ENCODE measurements around the gene HSP90AB1. TPM values are rescaled to one million over a fixed set of nuclear protein-coding genes. Genes with fewer than 3 reads are reported as not detected.

The HSP90AB1 gene
- total RNA-seq (1,000 to 10,000 TPM in 2 of 9 donors, 100 to 1,000 TPM in 7; 725 to 1,040 (median 857) TPM), polyA plus RNA-seq (100 to 1,000 TPM; 375 to 959 TPM)
- long read RNA-seq, donor 1, transcript HSP90AB1-201 (12 exons, 2,582 nt): minor isoform, 22 of 2,487 reads
- long read RNA-seq, donor 1, transcript HSP90AB1-203 (12 exons, 2,572 nt): major isoform, 2,186 of 2,487 reads
- long read RNA-seq, donor 1, transcript HSP90AB1-202 (12 exons, 2,674 nt): minor isoform, 9 of 2,487 reads
- long read RNA-seq, donor 1, partial matches to known transcripts: 246 of 2,487 reads
- long read RNA-seq, donor 1, other reads (novel, unspliced or antisense): 20 of 2,487 reads
- long read RNA-seq, donor 2, transcript HSP90AB1-201 (12 exons, 2,582 nt): minor isoform, 59 of 8,960 reads
- long read RNA-seq, donor 2, transcript HSP90AB1-202 (12 exons, 2,674 nt): minor isoform, 34 of 8,960 reads
- long read RNA-seq, donor 2, transcript HSP90AB1-203 (12 exons, 2,572 nt): major isoform, 7,795 of 8,960 reads
- long read RNA-seq, donor 2, partial matches to known transcripts: 976 of 8,960 reads
- long read RNA-seq, donor 2, other reads (novel, unspliced or antisense): 95 of 8,960 reads
- long read RNA-seq, donor 3, transcript HSP90AB1-203 (12 exons, 2,572 nt): major isoform, 2,166 of 2,405 reads
- long read RNA-seq, donor 3, transcript HSP90AB1-201 (12 exons, 2,582 nt): minor isoform, 16 of 2,405 reads
- long read RNA-seq, donor 3, partial matches to known transcripts: 196 of 2,405 reads
- long read RNA-seq, donor 3, other reads (novel, unspliced or antisense): 23 of 2,405 reads

- no peak for TF ChIP-seq CTCF (IDR thresholded peaks at IDR 0.05)
- peak; percentile 81 to 95 for TF ChIP-seq POLR2A (IDR thresholded peaks at IDR 0.05)
- intact Hi-C loops (cut with DNase I): loop anchor here in 2 of 10 donors (1.0 to 10.0 kb wide), 3 partner anchors 25 to 612 kb away; partner anchors contain the start of genes MAD2L1BP (in 1 of the 2) and VEGFA (in 1 of the 2)
- peaks cover 0 to 45% (median 37%) of the 10 kb centered on the region in 12 donors for H3K4me1 ChIP-seq
Observed at GRCh38 chr6:44246663-44247337, at the start of gene HSP90AB1. HSP90AB1 (plus strand) TSS chr6:44247101; CDS start chr6:44248630, 1,529 bp downstream.

GRCh38 chr6:44198684-44199083 lies 48.2 kb upstream of the HSP90AB1 start:
- Histone ChIP-seq H3K4me1 (peaks cover 2 to 28% (median 16%) of the 10 kb centered on the region in 12 donors), H3K9me3 (no peaks in the 10 kb centered on the region), H3K27me3 (no peaks in the 10 kb centered on the region), H3K27ac (no peak overlapping the region), H3K4me3 (no peak overlapping the region), H3K36me3 (no peaks in the 10 kb centered on the region)
- intact Hi-C loops (cut with DNase I): no loop called here
- ATAC-seq (no peak), DNase-seq (no peak)
- no peak for TF ChIP-seq CTCF (IDR thresholded peaks at IDR 0.05)
- TF ChIP-seq POLR2A (IDR thresholded peaks at IDR 0.05): no peak
- WGBS, 4 donors: 74 to 94% (median 92%) methylated on average over 3 of the region's 3 CpGs

More at GRCh38 chr6:44246663-44247337, at the start of gene HSP90AB1:
- DNase-seq (peak; percentile 94 to 97 (median 95)), ATAC-seq (peak; percentile 83 to 88 (median 86))
- Histone ChIP-seq H3K36me3 (peaks cover 2 to 39% (median 35%) of the 10 kb centered on the region in 9 donors), H3K4me3 (peak within 1 kb of the TSS; percentile 69 to 98 (median 81)), H3K9me3 (no peaks in the 10 kb centered on the region), H3K27me3 (no peaks in the 10 kb centered on the region), H3K27ac (peak within 1 kb of the TSS; percentile 90 to 100 (median 98))
- WGBS, 4 donors: 0% methylated on average over 30 to 34 of the region's 34 CpGs

GRCh38 chr6:44199883-44200282 lies 47.0 kb upstream of the HSP90AB1 start:
- DNase-seq: no peak
- intact Hi-C loops (cut with DNase I): no loop called here
- no peak overlapping the region for H3K4me3 ChIP-seq
- no peaks in the 10 kb centered on the region for H3K9me3 ChIP-seq
- TF ChIP-seq POLR2A (IDR thresholded peaks at IDR 0.05): no peak
- TF ChIP-seq CTCF (IDR thresholded peaks at IDR 0.05): no peak
- no peaks in the 10 kb centered on the region for H3K27me3 ChIP-seq
- peaks cover 2 to 29% (median 16%) of the 10 kb centered on the region in 12 donors for H3K4me1 ChIP-seq
- H3K27ac ChIP-seq: no peak overlapping the region
- no peak for ATAC-seq
- no peaks in the 10 kb centered on the region for H3K36me3 ChIP-seq
- WGBS, 4 donors: 82 to 95% (median 92%) methylated on average over 4 of the region's 4 CpGs

Data from heart left ventricle (tissue), 16 donors.